Activated T-cell treated with anti-CD3 and anti-CD28 coated beads for 48 hours (primary cell): ENCODE results near the gene PARVG.
A peak's percentile ranks its signal among the peaks of the same experiment; 100 is the strongest.

Experiments used
- DNase-seq: peaks from one replicate; pipeline ENCODE4 v3.0.0-alpha.2; 2020; ENCODE audit warnings: low read depth

The PARVG gene

DNA sequence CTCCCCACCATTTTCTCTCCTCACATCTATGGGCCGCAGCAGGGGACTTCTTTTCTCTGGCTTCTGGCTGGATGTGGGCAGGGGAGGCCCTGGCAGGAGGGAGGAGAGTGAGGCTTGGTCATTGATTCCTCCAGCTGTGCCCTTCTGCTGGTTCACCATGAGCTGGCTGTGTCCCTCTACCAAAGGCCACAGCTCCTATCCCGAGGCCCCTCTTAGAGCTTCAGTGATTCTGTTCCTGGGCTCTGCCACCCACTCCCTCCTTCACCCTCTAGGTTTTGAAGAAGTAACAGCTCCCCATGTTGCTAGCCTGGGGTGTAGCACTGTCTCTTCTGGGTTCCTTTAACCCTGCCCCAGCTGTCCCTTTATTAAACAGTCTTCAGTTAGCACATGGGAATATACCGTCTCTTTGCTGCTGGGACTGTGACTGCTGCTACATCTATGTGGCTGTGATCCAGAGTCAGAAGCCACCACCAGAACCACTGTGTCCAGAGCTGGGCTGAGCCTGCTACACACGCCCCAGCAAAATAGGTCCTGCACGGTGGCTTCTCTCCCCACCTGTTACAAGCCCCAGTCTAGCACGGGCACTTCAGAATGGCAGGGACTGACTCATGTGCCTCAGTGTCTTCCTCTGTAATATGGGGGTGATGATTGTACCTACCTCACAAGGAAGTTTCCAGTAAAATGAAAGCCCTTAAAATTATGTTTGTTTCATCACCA is 578 bp upstream of the PARVG start:
- DNase-seq = no peak

DNA sequence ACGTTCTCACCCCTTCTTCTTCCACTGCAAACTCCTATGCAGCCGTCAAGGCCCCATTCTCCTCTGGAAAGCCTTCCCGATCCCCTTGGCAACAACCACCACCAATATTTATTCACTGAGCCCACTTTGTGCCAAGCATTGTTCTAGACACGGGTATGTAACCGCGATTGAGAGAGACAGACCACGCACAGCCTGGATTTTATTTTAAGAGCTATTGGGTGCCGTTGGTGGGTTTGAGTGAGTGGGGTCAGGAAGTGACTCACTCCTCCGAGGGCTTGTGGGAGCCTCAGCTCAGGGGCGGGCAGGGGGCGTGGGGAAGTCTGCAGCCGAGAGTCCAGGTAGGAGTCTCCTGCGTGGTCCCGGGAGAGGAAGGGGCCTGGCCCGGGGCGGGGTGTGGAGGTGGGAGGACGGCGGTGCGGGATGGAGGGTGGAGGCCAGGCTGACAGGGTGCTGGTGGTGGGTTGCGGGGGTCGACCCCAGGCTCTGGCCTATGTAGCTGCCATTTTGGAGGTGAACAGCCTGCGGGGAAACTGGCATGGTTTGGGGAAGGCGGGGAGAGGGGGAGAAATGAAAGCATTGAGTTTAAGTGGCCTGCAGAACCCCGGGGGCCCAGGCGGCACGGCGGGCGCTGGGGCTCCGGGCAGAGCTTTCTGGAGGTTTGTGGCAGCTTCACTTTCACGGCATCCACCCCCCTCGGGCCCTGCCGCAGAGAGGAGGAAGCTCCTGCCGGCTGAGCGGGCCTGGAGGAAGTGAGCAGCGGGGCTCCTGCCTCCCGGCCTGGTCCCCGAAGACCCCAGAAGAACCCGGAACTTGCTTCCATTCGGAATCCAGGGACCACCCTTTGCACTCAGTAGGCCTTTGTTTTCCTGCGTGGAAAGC is 547 bp downstream of the PARVG start:
- peak; percentile 46 for DNase-seq

DNA sequence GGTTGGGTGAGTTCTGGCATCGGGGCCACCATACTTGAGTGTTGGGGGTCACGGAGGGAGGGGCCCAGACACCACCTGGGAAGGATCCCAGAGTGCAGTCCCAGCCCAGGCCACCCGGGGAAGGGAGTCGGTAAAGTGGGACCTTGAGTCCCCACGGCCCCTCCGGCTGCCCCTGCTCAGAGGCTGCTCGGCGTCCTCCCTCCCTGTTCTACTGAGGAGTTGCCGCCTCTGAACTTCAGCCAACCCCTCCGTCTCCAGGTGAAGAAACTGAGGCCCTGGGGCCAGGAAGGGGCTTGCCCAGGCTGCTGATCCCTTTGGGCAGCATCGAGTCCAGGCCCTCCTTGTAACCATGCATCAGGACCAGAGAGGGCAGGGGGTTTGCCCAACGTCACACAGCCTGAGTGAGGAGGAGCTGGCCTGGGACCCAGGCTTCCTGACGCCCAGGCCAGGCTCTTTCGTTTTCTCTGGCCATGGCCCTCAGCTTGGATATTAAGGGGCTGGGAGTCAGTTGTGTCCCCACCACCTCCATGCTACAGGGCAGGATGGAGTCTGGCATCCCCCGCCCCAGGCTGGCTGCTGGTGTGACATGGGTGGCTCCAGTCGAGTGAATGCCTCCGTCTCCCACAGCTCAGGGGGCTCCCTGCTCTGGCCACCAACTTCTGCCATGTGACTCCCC is 1.3 kb downstream of the PARVG start:
- no peak for DNase-seq

DNA sequence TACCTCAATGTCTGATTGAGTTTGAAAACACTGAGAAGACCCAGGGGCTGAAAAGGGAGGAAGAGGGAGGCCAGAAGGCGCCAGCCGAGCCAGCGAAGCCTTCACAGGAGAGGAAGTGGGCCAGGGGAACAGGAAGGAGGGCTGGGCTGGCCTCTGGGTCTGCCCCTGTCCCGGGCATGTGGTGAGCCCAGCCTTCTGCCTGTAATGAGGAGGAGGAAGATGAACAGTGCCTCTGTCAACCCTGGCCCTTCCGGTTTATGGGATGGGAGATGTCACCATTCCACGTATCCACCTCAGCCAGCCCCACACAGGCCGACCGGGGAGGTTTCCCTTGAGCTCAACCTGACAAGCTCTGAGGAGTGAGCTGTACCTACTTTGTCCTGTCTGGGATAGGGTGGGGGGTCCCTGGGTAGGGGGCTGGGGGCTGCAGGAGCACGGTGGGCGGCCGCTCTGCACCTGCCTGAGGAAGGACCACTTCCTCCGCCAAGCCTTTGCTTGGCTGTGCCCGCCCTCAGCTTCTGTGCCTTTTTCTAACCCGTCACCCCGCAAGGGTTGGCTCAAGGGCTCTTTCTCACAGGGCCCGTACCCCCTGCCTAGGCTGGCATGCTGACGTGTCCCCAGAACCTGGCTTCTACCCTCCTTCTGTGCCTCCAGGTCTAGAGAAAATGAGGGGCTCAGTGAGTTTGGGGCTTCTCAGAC is 2.0 kb downstream of the PARVG start:
- DNase-seq = peak; percentile 29

DNA sequence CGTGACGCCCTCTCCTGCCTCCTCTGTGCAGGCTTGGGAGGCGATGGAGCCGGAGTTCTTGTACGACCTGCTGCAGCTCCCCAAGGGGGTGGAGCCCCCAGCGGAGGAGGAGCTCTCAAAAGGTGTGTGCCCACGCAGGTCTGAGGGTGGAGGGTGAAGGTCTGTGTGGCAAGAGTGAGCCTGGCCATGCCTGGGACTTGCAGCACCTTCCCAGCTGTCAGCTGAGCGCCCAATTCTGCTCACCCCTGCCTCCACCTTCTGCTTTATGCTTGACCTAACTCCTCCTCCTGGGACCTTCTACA is 2.5 kb downstream of the PARVG start:
- DNase-seq = no peak

DNA sequence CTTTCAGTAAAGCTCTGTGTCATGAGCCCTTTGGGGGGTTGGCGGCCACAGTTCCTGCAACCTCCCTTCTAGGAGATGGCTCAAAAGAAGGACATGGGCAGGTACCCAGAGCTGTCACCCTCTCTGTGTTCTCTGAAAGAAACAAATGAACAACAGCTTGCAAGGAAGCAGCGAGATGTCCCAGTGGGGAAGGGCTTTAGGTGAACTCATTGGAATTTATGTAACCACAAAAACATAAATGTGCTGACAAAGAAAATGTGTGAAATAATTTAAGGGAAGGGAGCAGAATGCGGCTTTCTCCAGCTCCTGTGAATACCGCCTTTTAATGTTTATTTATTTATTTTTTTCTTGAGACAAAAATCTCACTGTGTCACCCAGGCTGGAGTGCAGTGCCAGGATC is 3.3 kb downstream of the PARVG start:
- no peak for DNase-seq

DNA sequence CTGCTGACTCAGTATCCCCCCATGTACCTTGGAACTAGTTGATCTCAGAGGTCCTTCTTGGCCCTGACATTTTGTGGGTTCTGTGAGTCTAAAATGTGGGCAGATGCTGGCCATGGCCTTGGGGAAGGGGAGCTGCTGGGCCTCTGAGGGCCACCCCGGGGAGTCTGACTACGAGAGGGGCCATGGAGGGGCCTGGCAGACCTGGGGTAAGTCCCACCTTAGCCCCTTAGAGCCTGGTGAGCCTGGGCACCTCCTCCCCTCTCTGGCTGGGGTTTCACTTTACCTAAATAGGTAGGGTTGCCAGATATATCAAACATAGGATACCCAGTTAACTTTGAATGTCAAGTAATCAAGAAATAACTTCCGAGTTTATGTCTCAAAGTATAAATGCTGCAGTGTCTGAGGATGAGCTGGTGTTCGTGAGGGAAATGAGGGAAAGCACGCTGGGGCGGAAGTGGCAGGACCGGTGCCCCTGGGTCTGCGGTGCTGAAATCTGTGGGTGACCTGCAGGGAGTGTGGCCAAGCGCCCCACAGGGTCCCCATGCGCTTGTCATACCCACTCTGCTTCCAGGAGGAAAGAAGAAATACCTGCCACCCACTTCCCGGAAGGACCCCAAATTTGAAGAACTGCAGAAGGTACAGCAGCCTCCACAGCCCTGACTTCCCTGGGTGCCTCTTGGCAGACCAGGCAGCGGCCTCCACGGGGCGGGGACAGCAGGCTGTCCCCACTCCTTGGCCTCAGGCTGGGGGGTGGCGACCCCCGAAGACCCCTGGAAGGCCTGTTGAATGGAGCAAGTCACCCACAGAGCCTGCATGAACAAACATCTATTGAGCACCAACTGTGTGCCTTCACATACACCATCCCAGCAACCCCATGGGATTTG is 4.8 kb downstream of the PARVG start:
- no peak for DNase-seq

DNA sequence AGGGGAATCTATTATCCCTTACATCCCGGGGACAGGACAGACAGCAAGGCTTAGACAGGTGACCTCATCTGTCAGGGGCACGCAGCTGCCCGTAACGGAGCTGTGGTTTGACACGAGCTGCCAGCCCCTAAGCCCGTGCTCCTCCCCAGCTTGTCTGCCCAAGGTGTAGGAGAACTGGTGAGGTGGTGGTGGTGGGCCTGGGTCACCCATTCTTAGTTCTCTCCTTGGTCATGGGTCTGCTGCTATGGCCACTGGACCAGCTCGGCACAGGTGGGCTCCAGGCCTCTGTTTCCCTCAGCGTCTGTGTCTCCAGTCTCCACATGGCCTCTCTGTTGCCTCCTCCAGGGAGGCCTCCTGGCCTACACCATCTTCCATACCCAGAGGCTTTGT is 5.4 kb downstream of the PARVG start:
- no peak for DNase-seq

DNA sequence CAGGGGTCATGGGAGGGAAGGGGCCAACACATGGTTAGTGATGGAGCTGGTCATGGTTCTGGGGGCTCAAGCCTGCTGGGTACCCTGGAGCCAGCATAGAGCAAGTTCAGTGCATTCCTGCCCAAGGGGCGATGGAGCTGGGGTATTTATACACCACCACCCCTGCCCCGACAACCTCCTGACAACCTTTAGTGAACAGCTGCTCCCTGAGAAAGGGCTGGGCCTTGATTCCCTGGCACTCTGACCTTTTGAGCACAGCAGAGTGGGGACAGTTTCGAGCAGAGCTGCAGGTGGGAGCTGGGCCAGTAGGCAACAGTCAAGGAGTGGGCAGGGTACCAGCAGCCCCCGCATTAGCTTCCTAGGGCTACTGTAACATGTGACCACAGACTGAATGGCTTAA is 6.0 kb downstream of the PARVG start:
- DNase-seq = no peak

DNA sequence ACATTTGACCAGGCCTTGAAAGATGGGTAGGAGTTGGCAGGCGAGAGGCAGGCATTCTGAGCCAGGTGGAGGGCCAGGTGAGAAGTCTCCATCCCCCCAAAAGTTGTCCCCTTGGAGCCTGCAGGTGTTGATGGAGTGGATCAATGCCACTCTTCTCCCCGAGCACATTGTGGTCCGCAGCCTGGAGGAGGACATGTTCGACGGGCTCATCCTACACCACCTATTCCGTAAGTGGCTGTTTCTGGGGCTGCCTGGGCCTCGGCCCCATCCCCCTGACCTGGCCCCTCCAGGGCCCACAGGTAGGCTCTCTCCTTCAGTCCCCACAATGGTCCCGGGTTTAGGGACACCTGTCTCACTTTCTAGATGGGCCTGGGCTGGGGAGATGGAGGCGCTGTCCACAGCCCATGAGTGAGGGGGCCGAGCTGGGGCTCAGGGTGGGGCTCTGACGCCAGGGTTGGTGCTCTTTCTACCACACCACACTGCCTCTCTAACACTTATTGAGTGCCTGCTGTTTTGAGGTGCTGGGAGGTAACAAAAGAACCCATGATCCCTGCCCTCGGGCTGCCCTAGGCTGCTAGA is 7.0 kb downstream of the PARVG start:
- DNase-seq = no peak

DNA sequence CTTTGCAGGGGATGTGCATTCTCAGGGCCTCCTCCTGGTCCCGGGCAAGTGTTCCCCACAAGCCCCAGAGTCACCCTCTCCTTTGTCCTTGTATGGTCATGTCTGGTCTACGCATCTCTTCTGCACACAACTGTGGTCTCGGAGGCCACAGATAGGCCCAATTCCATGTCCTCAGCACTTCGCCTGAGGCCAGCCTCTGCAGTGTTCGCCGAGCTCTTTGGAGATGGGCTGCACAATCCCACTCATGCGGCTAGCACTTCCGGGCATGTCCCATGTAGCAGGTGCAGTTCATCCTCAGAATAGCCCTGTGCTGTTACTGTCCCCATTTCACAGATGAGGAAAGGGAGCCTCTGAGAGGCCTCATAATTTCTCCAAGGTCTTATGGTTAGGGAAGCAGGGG is 7.6 kb downstream of the PARVG start:
- DNase-seq = no peak

DNA sequence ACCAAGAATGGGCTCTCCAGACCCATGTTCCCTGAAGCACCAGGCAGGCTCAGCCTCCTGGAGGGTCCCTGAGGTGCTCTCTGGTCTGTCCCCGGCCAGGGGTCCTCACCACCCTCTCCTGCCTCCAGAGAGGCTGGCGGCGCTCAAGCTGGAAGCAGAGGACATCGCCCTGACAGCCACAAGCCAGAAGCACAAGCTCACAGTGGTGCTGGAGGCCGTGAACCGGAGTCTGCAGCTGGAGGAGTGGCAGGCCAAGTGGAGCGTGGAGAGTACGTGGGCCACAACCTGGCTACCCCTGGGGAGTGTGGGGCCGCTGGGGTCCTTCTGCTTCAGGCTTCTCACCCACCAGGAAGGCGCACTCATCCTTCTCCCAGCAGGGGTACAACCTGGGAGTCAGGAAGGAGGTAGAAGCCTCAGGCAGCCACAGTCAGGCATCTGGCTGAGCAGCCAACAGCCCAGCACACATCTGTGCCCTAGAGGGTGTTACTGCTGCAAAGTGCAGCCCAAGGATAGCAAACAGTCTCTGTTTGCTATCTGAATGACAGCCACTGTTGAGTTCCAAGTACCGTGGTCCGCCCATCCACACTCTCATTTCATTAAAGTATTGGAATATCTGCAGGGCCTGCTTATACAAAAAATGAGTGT is 8.4 kb downstream of the PARVG start:
- DNase-seq = no peak

DNA sequence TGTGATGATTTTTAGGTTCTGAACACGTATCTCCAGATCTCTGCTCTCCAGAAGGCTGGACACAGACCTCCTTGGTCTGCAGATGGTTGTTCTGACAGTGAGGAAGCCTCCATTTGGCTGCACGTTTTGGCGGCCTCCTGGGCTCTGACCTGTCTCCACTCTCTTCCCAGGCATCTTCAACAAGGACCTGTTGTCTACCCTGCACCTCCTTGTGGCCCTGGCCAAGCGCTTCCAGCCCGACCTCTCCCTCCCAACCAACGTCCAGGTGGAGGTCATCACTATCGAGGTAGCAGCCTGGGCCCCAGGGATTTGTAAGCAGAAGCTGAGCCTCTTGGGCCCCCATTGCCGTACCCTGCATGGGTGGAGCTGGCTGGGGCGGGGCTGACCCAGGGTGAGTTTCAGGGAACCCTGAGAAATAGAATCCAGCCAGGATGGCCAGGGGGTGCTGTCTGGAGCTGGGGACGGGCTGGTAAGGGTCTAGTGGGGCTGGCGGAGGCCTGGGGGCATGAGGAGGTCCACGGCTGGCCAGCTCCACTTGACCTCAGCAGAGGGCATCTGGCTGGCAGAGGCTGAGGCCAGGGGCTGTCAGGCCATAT is 9.8 kb downstream of the PARVG start:
- DNase-seq = no peak

DNA sequence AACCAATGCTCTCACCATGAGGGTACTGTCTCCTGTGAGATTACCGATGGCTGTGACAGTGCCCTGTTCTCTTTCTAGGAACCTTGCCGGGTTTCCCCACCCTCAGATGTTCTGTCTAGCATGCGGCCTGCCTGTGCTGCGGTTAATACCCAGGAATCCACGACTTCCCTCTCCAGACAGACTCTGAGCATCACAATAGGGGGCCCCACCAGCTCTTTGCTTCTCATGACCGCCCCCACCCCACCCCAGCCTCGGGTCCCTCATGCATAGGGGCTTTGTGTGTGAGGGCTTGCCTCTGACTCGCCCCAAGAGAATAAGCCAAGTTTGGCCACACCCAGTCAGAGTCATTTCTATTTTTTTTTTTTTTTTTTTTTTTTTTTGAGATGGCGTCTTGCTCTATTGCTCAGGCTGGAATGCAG is 10.3 kb downstream of the PARVG start:
- DNase-seq = peak; percentile 39

DNA sequence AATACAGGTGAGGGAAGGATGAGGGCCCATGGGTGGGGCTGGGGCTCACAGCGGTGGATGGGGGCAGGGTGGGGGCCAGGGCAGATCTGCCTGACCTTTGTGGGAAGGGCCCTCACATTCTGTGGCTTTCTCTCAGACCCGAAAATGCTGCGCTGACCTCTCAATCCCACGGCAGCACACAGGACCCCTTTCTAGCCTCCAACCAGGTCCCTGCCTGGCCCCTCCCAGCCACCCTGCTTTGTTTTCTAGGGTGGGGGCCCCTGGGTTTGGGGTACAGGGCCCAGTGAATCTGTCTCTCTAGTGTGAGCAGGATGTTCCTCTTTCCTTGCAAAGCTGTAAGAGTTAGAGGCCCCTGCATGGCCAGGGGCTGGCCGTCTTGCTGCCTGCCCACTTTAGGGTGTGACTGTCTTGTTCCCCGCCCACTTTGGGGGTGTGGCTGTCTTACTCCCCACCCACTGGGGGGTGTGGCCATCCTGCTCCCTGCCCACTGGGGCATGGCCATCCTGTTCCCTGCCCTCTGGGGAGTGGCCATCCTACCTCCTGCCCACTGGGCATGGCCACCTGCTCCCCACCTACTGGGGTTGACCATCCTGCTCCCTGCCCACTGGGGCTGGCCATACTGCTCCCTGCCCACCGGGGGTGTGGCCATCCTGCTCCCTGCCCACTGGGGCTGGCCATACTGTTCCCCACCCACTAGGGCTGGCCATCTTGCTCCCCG is 11.5 kb downstream of the PARVG start:
- peak; percentile 45 for DNase-seq

DNA sequence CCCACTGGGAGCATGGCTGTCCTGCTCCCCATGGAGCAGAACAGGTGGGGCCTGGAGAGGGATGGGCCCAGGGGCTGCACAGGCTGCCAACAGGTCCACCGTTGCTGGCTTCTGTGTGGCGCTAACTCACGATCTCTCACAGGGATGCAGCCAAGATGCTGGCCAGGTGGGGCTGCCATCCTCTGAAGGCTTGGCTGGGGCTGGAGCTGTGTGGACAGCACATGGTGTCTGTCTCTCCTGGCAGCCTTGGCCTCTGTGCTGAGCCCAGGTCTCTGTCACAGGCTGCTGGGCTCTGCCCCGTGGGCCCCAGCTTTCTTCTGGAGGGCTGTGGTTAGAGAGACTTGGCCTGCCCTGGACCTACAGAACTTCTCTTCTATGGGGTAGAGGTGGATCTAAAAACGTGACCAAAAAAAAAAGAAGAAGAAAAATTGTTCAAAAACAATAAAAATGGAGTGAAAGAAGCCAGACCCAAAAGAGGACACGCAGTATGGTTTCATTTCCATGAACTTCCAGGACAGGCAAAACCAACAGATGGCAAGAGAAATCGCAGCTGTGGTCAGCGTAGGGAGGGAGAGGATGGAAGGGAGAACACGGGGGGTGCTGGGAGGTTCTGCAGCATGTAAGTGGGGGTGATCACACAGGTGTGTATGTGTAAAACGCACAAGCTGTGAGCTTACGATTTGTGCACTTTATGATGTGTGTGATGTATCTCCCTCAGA is 12.2 kb downstream of the PARVG start:
- no peak for DNase-seq

DNA sequence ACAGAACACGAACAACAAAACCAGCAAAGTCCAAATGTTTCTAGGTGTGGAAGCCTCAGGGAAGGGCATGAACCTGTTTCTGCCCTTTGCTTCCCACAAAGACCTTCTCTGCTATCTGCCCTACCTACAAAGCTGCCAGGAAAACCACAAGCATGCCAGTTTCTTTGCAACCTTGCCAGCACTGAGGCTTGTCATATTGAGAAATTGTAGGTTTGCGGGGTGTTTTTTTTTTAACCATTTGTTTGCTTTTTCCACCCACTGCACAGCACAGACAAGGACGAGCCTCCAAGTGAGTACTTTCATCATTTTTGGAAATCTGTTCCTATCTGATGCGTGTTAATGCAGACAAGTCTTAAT is 12.8 kb downstream of the PARVG start:
- DNase-seq = no peak

DNA sequence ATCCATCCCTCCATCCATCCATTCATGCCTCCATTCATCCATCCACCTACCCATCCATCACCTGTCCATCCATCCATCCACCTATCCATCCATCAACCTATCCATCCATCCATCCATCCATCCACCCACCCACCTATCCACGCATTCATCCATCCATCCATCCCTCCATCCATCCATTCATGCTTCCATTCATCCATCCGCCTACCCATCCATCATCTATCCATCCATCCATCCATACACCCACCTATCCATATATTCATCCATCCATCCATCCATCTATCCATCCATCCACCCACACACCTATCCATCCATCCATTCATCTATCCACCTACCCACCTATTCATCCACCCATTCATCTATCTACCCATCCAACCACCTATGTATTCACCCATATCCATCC is 13.8 kb downstream of the PARVG start:
- DNase-seq = no peak
